Lower leg skin (tissue), 3 donors: ENCODE measurements around the gene RBM33.

ENCODE experiments used
- POLR2A ChIP-seq, 2 donors: fragments of 450-650 bp; IDR thresholded peaks; one replicate each; pipeline ENCODE4 v1.6.1; 2016 to 2017; ENCODE audit warnings: antibody characterized with exemption in 2 of 2, mild to moderate bottlenecking in 1 of 2, moderate library complexity in 1 of 2
- TF ChIP-seq, protein P1 (sequence below), 3 donors: fragments of 450-650 bp; IDR thresholded peaks; one replicate each; pipeline ENCODE4 v1.5.1; 2016; ENCODE audit warnings: antibody characterized with exemption in 3 of 3, mild to moderate bottlenecking in 3 of 3, moderate library complexity in 2 of 3

DNA sequence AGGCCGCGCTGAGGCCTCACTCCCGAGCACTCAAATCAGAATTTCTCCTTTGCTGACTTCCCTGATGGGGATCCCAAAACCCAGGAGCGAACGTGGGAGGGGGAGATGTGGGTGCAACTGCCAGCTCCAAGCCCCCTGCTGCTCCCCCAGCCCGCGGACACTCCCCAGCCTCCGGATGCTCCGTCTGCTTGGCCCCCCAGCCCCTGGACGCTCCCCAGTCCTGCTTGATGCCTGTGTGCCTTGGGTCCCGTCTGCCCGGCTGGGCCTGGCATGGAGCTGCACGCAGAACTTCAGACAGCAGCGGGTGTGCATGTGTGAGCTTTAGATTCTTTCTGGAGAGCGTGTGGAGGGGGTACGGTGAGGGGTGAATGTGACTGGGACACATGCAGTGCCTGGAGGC lies 172.5 kb downstream of the RBM33 start:
- TF ChIP-seq, protein P1, sequence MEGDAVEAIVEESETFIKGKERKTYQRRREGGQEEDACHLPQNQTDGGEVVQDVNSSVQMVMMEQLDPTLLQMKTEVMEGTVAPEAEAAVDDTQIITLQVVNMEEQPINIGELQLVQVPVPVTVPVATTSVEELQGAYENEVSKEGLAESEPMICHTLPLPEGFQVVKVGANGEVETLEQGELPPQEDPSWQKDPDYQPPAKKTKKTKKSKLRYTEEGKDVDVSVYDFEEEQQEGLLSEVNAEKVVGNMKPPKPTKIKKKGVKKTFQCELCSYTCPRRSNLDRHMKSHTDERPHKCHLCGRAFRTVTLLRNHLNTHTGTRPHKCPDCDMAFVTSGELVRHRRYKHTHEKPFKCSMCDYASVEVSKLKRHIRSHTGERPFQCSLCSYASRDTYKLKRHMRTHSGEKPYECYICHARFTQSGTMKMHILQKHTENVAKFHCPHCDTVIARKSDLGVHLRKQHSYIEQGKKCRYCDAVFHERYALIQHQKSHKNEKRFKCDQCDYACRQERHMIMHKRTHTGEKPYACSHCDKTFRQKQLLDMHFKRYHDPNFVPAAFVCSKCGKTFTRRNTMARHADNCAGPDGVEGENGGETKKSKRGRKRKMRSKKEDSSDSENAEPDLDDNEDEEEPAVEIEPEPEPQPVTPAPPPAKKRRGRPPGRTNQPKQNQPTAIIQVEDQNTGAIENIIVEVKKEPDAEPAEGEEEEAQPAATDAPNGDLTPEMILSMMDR (IDR thresholded peaks at IDR 0.05): no peak
- no peak for TF ChIP-seq POLR2A (IDR thresholded peaks at IDR 0.05)
